ENCODE measurements around the gene NEUROD4.

NEUROD4 gene

DNA sequence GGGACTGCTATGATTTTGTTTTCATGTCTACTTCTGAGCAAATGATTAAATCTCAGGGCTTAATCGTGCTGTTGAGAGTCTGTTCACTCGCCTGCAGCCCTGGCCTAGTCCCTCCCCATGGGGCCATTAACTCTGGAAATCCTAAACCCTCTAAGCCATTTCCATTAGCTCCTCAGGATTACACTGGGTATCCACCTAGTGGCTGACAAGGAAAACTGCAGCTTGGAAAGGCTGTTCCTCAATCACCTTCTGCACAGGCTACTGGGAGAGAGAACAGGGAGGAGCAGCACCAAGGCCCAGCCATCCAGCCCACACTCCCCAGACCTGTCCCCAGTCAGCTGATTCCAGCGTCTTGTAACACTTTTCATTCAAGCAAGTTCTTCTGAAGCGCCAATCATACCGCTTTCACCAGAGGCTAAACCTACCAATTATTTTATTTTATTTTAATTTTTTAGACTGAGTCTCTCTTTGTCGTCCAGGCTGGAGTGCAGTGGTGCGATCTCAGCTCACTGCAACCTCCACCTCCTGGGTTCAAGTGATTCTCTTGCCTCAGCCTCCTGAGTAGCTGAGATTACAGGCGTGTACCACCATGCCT is 48.7 kb downstream of the NEUROD4 start:
- H3K4me3 ChIP-seq (ENCODE audit: low read length): no peak overlapping the region
- peak; percentile 69 for DNase-seq (ENCODE audit: low read depth)
- TF ChIP-seq, protein P1, sequence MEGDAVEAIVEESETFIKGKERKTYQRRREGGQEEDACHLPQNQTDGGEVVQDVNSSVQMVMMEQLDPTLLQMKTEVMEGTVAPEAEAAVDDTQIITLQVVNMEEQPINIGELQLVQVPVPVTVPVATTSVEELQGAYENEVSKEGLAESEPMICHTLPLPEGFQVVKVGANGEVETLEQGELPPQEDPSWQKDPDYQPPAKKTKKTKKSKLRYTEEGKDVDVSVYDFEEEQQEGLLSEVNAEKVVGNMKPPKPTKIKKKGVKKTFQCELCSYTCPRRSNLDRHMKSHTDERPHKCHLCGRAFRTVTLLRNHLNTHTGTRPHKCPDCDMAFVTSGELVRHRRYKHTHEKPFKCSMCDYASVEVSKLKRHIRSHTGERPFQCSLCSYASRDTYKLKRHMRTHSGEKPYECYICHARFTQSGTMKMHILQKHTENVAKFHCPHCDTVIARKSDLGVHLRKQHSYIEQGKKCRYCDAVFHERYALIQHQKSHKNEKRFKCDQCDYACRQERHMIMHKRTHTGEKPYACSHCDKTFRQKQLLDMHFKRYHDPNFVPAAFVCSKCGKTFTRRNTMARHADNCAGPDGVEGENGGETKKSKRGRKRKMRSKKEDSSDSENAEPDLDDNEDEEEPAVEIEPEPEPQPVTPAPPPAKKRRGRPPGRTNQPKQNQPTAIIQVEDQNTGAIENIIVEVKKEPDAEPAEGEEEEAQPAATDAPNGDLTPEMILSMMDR (IDR thresholded peaks at IDR 0.05; ENCODE audit: insufficient read depth, low read depth, low read length, missing control alignments): peak; percentile 92

DNA sequence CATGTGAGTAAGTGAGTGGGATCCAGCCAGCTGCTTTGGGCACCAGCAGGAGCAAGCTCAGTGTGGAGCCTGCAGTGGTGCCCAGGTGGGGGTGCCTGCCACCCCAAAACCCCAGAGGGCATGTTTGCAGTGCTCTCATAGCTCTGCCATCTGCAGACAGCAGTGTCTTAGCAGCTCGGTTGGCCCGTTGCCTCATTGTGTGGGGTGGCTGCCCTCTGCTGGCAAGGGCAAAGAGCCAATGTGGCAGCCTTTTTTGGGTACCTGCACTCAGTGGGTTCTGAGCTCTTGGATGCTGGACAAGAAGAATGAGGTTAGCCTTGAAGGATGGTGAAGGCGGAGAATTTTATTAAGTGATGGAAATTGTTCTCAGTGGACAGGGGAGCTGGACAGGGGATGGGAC is 52.3 kb downstream of the NEUROD4 start:
- no peak overlapping the region for H3K4me3 ChIP-seq (ENCODE audit: low read length)
- TF ChIP-seq, protein P1 (IDR thresholded peaks at IDR 0.05; ENCODE audit: insufficient read depth, low read depth, low read length, missing control alignments): peak; percentile 64
- DNase-seq (ENCODE audit: low read depth): peak; percentile 63

DNA sequence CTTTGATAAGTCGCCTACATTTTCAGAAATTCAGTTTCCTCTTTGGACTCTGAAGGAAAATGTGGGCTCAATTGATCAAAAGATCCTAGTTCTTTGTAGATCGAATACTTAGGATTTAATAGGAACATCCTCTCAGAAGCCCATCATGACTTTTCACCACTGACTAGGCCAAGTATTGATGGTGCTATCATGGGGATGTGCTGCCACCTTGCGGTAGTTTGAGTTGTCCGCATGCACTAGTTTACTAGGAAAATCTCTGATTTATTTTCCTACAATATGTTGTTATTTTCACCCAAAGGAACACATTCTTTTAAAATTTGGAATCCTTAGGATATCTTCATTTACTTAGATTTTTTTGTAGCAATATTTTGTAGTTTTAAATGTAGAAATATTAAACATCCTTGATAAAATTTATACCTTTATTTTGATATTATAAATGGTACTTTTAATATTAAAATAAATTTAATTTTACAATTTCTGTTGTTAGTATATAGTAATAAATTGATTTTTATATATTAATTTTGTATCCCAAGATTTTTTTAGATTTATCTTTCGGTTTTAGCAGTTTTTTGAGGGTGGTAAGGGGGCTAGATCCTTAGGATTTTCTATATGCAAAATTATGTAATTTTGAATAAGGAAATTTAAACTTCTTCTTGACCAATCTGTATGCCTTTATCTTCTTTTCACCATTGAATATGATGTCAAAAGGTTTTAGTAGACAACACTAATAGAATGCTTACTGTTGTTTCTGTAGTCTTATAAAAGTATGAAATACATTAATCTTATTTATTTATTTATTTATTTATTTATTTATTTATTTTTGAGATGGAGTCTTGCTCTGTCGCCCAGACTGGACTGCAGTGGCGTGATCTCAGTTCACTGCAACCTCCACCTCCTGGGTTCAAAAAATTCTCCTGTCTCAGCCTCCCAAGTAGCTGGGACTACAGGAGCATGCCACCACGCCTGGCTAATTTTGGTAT is 53.6 kb downstream of the NEUROD4 start:
- peak; percentile 79 for DNase-seq (ENCODE audit: low read depth)
- TF ChIP-seq, protein P1 (IDR thresholded peaks at IDR 0.05; ENCODE audit: insufficient read depth, low read depth, low read length, missing control alignments): peak; percentile 93
- H3K4me3 ChIP-seq (ENCODE audit: low read length): no peak overlapping the region

DNA sequence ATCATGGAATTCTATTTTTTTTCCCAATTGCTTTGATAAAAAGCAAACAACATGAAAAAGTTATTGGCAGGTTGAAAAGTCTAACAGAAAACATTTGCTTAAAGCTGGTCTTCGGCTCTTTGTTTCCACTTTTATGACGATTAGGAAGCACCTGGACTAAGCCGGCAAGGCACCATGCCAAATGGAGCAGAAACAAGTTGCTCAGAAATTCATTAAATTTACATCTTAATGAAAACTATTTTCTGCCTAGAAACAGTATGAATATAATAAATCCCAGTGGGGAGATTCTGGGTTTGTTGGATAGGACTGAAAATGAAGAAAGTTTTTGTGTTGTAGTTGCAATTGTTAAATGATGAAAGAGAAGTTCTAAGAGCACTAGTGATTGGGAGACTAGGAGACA is 55.0 kb downstream of the NEUROD4 start:
- DNase-seq (ENCODE audit: low read depth): no peak
- TF ChIP-seq, protein P1 (IDR thresholded peaks at IDR 0.05; ENCODE audit: insufficient read depth, low read depth, low read length, missing control alignments): no peak
- no peak overlapping the region for H3K4me3 ChIP-seq (ENCODE audit: low read length)

Data from epithelial cell of esophagus (primary cell).